MM.1S (cell line): Measurements from ENCODE around the gene CYBRD1.

Source experiments
- CTCF ChIP-seq: fragments of 300-600 bp; sonication (generic); IDR thresholded peaks from 2 replicates; pipeline ENCODE4 v1.5.1; 2016; ENCODE audit warnings: antibody characterized with exemption, low read length, mixed read lengths
- EZH2 ChIP-seq: fragments of 300-600 bp; sonication (generic); optimal IDR thresholded peaks from 2 replicates; pipeline ENCODE3; 2017; ENCODE audit warnings: low read depth, mild to moderate bottlenecking, antibody characterized with exemption, low read length, mixed read lengths

- TF ChIP-seq CTCF (no peak), EZH2 (no peak)
Observed at GRCh38 chr2:171592036-171592555, 69.8 kb downstream of the CYBRD1 start.
